ENCODE data around the gene PIAS1.
"Not testable (repeated sequence)": the region's sequence is repeated elsewhere in the genome, so short reads cannot be mapped to it uniquely, and the experiment has no call there.

Gene PIAS1

GRCh38 chr15:68053701-68054627, at the start of gene PIAS1:
PIAS1 (plus strand) TSS chr15:68054315; CDS start chr15:68054327, 12 bp downstream.
- TF ChIP-seq CTCF (IDR thresholded peaks at IDR 0.05; ENCODE audit: low read depth, low read length) = no peak
- peak within 1 kb of the TSS; percentile 86 to 98 for H3K4me3 ChIP-seq (replicated peaks in 1 of 2; ENCODE audit: low read depth in 2 of 2, low read length in 2 of 2)
- peak; percentile 90 to 95 for DNase-seq (ENCODE audit: low read depth in 2 of 2)

- not testable (repeated sequence) for DNase-seq (ENCODE audit: low read depth in 2 of 2); H3K4me3 ChIP-seq (replicated peaks in 1 of 2; ENCODE audit: low read depth in 2 of 2, low read length in 2 of 2)
Measured at GRCh38 chr15:68007642-68008041, 46.5 kb upstream of the PIAS1 start.

- TF ChIP-seq CTCF (IDR thresholded peaks at IDR 0.05; ENCODE audit: low read depth, low read length) = no peak
- DNase-seq (ENCODE audit: low read depth in 2 of 2) = no peak
Measured at GRCh38 chr15:68010361-68011153, 43.6 kb upstream of the PIAS1 start.

GRCh38 chr15:68012911-68013310, 41.2 kb upstream of the PIAS1 start:
- H3K4me3 ChIP-seq (replicated peaks in 1 of 2; ENCODE audit: low read depth in 2 of 2, low read length in 2 of 2) = no peak overlapping the region
- TF ChIP-seq CTCF (IDR thresholded peaks at IDR 0.05; ENCODE audit: low read depth, low read length) = no peak
- DNase-seq (ENCODE audit: low read depth in 2 of 2) = no peak

More at GRCh38 chr15:68010361-68011153, 43.6 kb upstream of the PIAS1 start:
- H3K4me3 ChIP-seq (replicated peaks in 1 of 2; ENCODE audit: low read depth in 2 of 2, low read length in 2 of 2) = no peak overlapping the region

- no peak overlapping the region for H3K4me3 ChIP-seq (replicated peaks in 1 of 2; ENCODE audit: low read depth in 2 of 2, low read length in 2 of 2)
- DNase-seq (ENCODE audit: low read depth in 2 of 2) = no peak
- TF ChIP-seq CTCF (IDR thresholded peaks at IDR 0.05; ENCODE audit: low read depth, low read length) = no peak
Measured at GRCh38 chr15:68014219-68014618, 39.9 kb upstream of the PIAS1 start.

GRCh38 chr15:68015244-68015643, 38.9 kb upstream of the PIAS1 start:
- no peak overlapping the region for H3K4me3 ChIP-seq (replicated peaks in 1 of 2; ENCODE audit: low read depth in 2 of 2, low read length in 2 of 2)
- DNase-seq (ENCODE audit: low read depth in 2 of 2) = no peak
- no peak for TF ChIP-seq CTCF (IDR thresholded peaks at IDR 0.05; ENCODE audit: low read depth, low read length)

- TF ChIP-seq CTCF (IDR thresholded peaks at IDR 0.05; ENCODE audit: low read depth, low read length) = no peak
- H3K4me3 ChIP-seq (replicated peaks in 1 of 2; ENCODE audit: low read depth in 2 of 2, low read length in 2 of 2) = no peak overlapping the region
- no peak for DNase-seq (ENCODE audit: low read depth in 2 of 2)
Measured at GRCh38 chr15:68017201-68017600, 36.9 kb upstream of the PIAS1 start.
